ENCODE measurements around the gene PP2D1.
A peak's percentile ranks its signal among the peaks of the same experiment; 100 is the strongest.
"Not testable (repeated sequence)": the region's sequence is repeated elsewhere in the genome, so short reads cannot be mapped to it uniquely, and the experiment has no call there.

PP2D1 gene

DNA sequence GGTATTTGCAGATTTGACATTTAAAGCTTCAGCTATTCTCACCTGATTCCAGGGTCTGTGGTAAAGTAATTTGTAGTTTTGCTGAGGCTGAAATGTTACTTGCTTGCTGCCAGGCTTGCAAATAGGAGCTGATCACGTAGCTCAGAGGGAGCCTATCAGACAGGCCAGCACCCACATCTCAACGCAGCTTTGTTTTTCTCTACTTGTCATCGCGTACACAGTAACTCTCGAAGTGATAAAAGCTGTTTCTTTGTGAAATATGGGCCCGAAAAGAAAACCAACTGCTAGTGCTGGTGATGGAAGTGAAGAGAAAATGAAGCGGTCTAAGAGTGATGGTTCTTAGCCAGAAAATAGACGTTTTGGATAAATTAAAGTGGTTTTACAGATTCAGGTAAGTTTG is 41.7 kb downstream of the PP2D1 start:
- DNase-seq (ENCODE audit: low read depth), result no peak

DNA sequence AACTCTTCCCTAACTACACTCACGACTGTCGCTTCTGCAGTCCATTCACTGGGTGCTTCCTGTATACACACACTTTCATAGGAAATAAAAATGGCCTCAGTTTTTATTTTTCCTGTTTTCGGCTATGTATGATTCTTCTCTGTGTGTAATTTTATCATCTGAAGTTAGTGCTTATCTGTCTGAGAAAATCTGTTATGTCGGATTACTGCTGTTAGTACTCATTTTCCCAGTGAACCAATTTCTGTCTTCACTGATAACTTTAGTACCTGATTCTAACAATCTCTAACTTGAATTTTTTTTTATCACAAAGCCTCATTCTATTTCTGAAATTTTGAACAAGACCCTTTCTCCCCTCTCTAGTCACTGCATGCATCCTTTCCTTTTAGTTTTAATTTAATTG is 44.3 kb downstream of the PP2D1 start:
- DNase-seq (ENCODE audit: low read depth), result no peak

DNA sequence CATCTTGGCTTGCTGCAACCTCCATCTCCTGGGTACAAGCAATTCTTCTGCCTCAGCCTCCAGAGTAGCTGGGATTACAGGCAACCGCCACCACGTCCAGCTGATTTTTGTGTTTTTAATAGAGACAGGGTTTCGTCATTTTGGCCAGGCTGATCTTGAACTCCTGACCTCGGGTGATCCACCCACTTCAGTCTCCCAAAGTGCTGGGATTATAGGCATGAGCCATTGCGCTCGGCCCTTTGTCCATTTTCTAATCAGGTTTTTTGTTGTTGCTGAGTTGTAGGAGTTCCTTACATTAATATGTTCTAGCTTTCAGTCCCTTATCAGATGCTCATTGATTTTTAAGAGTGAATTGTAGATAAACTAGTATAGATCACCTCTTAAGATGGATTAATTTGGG is 44.9 kb downstream of the PP2D1 start:
- DNase-seq (ENCODE audit: low read depth), result no peak

DNA sequence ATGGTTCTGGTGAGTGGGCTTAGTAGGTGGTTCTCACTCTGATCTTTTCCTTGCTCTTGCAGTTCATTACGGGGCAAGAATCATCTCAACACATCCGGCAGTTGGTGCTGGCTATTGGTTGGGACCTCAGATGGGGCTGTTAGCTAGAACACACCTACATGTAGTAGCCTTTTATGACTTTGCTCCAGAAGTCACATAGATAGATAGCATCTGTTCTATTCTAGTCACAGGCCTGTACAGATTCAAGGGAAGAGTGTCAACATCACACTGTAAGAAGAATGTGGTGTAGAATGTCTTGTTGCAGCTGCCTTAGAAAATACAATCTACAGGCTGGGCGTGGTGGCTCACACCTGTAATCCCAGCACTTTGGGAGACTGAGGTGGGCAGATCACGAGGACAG is 50.1 kb downstream of the PP2D1 start:
- no peak for DNase-seq (ENCODE audit: low read depth)

DNA sequence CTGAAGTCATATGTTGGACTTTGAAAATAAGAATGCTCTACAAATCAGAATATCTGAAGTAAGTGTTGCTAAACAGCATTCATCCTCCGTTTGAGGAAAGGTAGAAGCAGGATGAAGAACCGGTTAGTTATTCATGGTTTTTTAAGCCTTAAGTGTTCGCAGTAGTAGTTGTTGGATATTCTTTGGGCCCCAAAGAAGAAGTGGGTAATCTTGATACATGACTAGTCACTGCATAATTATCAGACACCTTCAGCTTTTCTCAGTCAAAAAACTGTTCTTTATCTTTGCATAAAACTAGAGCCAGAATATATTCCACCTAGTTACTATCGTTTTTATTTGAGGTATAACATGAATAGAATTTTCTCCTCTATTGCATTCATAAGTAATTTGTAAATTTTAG is 51.4 kb downstream of the PP2D1 start:
- no peak for DNase-seq (ENCODE audit: low read depth)

DNA sequence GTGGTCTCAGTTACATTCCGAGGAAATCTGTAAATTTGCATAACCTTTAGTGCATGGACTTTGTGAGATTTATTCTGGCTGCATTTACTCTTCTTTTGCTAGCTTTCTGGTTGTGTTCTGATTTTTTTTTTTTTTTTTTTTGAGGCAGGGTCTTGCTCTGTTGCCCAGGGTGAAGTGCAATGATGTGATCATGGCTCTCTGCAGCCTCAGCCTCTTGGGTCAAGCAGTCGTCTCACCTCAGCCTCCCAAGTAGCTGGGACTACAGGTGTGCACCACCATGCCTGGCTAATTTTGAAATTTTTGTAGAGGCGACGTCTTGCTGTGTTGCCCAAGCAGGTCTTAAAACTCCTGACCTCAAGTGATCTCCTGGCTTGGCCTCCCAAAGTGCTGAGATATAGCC is 52.6 kb downstream of the PP2D1 start:
- DNase-seq (ENCODE audit: low read depth), result no peak

DNA sequence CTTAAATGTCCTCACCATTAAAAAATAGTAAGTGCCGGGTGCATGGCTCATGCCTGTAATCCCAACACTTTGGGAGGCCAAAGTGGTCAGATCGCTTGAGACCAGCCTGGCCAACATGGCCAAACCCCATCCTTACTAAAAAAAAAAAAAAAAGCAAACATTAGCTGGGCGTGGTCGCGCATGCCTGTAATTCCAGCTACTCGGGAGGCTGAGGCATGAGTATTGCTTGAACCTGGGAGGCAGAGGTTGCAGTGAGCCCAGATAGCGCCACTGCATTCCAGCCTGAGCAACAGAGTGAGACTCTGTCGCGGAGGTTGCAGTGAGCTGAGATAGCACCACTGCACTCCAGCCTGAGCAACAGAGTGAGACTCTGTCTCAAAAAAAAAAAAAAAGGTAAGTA is 54.7 kb downstream of the PP2D1 start:
- not testable (repeated sequence) for DNase-seq (ENCODE audit: low read depth)

DNA sequence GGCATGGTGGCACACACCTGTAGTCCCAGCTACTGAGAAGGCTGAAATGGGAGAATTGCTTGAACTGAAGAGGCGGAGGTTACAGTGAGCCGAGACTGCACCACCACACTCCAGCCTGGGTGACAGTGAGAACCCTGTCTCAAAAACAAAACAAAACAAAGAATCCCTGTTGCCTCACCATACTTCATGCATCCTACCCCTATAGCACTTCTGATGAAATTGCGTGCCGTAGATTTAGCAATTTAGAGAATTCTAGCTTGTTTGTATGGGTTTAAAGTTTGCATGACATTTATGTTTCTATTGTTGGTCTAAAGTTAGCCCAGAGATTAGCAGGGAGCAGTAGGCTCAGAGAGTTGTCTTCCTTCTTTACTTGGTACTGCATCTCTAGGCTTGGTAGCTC is 57.4 kb downstream of the PP2D1 start:
- DNase-seq (ENCODE audit: low read depth), result no peak

DNA sequence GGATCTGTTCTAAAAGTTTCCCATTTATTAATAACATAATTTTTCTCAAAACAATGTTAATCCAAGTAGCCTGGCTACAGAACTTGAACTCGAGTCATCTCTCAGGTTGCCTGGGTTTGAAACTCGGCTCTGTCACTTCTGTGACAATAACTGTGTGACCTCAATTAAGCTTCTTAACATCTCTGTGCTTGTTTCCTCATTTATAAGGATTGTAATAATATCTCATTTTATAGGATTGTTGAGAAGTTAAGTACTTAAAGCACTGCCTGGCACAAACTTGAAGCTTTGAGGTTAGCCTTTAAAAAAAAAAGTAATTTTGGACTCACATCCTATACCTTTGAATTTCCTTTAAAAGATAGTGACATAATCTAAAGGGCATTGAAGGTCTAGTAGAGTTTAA is 61.7 kb downstream of the PP2D1 start:
- DNase-seq (ENCODE audit: low read depth), result no peak

DNA sequence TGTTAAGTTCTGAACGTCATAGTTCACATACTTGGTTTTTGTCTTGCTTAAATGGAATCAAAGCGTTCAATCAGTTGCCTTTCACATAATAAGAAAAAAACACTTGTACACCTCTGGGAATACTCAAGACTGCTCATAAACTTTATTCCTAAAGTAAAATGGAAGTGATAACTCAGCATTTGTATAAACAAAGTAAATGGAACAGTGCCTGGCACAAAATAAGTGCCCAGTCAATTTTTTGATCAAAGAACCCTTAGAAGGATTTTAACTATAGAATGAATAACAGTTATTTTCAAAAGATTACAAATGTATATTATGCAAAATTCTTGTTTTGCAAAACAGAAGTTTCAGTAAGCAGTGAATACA is 63.9 kb downstream of the PP2D1 start:
- no peak for DNase-seq (ENCODE audit: low read depth)

DNA sequence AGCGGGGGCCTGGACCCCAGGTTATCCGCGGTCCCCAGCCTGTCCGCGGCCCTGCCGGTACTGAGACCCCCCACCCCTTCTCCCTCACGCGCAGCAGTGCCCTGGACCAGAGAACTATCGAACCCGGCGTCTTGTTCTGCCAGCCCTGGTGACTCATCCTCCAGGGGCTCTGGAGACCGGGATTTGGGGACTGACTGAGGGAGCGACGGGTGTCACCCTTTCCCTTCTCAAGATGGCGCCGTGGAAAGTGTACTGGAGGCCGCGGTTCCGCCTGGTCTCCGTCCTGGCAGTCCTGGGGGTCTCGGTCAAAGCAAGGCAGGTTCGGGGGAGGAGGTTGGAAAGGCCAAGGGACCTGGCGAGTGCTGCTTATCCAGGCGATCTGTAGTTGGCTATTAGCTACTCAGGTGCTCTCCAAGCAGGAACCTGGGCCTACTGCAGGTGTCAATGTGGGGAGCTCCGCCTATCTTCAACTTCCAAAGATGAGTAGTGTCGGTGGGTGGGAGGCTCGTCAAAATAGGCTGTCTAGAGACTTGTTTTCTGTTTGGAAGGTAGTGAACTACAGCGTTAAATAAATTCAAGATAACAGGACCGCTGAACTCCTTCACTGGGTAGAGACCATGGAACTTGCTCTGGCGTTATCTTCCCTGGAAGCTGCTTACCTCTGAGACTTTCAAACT is 64.4 kb downstream of the PP2D1 start:
- peak; percentile 38 for DNase-seq (ENCODE audit: low read depth)

DNA sequence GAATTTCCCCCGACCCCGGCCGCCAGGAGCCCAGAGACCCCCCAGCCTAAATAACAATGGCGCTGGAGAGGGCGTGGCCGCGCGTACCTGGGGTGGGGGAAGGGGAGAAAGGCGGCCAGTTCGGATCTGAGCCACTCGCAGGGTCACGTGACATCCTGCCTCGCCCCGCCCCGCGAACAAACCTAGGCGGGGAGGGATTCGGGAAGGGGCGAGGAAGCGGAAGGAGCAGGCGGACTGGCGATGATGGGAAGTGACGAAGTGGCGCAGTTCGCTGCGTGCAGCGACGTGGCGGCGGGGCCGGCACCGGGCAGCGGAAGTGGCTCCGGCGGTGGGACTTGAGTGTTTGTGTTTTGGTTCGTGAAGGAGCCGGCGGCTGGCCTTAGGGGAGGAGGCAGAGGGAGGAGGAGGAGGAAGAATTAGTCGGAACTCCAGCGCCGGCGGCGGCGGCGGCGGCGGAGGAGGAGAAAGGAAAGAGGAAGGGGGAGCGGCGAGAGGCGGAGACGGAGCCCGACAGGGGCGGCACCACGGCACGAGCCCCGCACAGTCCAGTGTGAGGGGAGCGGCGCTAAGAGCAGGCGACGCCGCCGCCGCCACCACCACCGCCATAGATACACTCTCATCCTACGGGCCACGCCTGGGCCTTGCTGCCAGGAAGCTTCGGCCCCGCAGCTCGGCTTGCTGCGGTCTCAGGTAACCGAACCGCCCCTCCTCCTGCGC is 65.1 kb downstream of the PP2D1 start, which contains the start of gene RAB5A:
TSS of gene RAB5A (plus strand) at position 266 of the 717 bp plus-strand sequence. CDS start 3,802 bp downstream, outside the sequence.
- peak; percentile 96 for DNase-seq (ENCODE audit: low read depth)

DNA sequence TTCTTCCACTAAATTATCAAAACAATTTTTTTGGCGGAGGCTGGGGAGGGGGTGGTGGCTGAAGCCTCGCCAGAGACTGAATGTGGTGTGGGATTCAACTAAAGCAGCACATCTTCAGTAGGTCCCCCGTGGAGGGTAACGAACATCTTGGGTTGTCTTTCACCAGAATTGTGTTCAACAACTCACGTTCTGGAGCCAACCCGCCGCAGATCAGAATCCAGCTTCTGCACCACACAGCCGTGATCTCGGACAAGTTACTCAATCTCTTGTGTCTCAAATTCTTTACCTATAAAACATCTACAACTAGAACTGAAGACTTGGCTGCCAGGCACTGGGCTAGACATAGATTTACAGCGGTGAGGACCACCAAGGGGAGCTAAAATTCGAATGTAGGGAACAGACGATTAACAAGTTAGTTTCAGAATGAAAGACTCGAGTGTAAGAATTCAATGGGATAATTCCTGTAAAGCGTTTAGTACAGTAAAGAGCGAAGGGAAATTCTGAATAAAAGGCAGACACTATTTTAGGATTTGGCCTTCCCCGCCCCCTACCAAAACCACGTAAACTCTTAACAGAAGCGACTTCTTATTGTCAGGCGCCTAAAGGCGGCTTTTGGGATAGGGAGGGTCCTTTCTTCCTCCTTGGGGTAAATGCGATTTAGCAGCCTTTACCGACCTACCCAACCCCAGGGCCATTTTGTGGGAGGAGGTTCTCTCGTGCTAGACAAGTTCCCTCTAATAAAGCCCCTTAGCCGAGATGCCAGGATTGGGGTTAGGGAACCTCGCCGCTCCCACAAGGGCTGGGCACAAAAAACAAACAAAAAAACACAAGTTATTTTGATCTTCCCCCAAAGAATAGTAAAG is 65.9 kb downstream of the PP2D1 start:
- peak; percentile 19 for DNase-seq (ENCODE audit: low read depth)

DNA sequence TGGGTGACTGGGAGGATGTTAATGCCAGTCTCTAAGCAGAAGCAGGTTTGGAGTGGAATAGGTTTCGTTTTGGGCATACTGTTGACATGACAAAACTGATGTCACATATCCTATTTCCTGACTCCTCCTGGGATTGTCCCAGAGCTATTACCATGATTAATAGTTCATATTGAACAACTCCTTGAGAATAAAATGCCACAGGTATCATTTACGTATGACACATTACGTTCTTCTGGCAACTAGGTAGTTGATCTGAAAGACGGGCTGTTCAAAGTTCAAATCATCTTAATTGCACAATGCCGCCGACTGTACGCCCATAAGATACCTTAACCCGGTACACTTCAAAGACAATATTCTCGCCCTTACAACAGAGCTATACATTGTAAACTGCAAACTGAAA is 66.5 kb downstream of the PP2D1 start:
- DNase-seq (ENCODE audit: low read depth), result no peak

DNA sequence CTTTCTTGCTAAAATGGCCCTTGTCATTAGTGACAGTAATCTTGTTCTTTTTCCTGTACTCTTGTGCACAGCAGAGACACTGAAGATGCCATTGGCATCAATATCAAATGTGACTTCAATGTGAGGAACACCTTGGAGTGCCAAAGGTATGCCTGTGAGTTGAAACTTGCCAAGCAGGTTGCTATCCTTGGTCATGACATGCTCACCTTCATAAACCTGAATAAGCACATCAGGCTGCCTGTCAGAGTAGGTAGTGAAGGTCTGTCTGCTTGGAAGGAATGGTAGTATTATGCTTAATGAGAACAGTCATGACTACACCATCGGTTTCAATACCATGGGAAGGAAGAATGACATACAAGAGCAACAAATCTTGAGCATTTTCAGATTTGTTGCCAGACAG is 71.4 kb downstream of the PP2D1 start:
- no peak for DNase-seq (ENCODE audit: low read depth)

DNA sequence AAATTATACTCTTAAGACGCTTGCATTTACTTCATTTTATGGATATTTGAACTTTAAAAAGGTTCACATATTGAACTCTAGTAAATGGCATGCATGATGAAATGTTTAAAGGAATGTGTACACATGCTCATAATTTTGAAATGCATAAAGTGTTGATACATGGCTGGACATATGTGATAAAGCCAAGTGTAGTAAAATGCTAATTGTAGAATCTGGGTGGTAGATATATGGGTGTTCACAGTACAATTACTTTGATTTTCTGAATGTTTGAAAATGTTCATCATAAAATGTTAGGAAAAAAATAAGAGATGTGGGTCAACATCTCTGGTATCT is 73.8 kb downstream of the PP2D1 start:
- no peak for DNase-seq (ENCODE audit: low read depth)

DNA sequence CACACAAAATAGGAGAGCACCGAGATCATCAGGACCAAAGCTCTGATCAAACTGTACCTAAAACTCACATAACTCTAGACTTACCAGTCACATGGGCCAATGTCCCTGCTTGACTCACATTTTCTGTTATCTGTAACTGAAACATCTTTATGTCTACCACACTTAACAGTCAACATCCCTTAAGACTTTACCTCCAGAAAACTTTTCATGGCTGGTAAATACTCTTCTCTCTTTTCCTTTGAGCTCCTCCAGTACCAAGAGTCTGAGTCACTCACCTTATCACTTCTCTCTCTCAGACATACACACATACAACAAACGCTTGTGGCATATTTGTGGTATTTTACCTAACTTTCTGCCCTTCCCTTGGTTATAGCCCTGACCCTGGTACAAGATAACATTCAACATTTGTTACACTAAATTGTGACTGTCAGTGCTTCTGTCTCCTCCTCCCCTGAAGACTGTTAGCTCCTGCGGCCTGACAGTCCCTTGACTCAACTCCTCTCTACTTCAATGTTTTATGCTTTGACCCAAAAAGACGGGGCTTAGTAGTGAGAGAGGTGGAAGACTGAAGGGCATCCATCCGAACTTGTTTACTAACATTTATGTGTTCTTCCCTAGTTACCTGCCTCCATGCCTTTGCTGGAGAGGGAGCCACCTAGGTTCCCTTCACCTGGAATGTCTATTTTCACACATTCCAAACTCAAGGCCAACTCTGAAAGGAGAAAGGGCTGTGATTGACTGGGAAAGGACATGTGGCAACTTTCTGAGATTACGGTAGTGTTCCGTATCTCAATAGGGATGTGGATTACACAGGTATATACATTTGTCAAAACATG is 74.4 kb downstream of the PP2D1 start:
- peak; percentile 20 for DNase-seq (ENCODE audit: low read depth)
